GM19023 (cell line): ENCODE data around the gene VPS41.
"Not testable (repeated sequence)": the region's sequence is repeated elsewhere in the genome, so short reads cannot be mapped to it uniquely, and the experiment has no call there.

Experiments
- ATAC-seq: cut with Tn5 transposase; IDR thresholded peaks from one replicate; pipeline ENCODE4 v1.9.1; 2021; ENCODE audit warnings: mild to moderate bottlenecking, moderate library complexity; ENCODE audit not compliant: unreplicated experiment

The VPS41 gene

GRCh38 chr7:38855867-38856266 is 53.1 kb downstream of the VPS41 start:
- no peak for ATAC-seq

GRCh38 chr7:38855386-38855785 is 53.6 kb downstream of the VPS41 start:
- no peak for ATAC-seq

- not testable (repeated sequence) for ATAC-seq
Observed at GRCh38 chr7:38854947-38855346, 54.0 kb downstream of the VPS41 start.

DNA sequence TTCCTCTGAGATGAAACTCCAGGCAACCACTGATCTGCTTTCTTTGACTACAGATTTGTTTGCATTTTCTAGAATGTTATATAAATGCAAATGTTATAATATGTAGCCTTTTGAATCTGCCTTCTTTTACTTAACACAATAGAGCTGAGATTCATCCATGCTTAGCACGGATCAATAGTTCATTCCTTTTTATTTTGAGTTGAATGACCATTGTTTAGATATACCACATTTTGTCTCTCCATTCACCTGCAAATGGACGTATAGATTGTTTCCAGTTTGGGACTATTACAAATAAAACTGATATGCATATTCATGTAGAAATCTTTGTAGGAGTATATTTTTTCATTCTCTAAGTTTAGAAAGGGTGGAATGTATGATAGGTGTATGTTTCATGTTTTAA is 57.7 kb downstream of the VPS41 start:
- ATAC-seq, result no peak

- ATAC-seq, result no peak
Observed at GRCh38 chr7:38846280-38846679, 62.7 kb downstream of the VPS41 start.

DNA sequence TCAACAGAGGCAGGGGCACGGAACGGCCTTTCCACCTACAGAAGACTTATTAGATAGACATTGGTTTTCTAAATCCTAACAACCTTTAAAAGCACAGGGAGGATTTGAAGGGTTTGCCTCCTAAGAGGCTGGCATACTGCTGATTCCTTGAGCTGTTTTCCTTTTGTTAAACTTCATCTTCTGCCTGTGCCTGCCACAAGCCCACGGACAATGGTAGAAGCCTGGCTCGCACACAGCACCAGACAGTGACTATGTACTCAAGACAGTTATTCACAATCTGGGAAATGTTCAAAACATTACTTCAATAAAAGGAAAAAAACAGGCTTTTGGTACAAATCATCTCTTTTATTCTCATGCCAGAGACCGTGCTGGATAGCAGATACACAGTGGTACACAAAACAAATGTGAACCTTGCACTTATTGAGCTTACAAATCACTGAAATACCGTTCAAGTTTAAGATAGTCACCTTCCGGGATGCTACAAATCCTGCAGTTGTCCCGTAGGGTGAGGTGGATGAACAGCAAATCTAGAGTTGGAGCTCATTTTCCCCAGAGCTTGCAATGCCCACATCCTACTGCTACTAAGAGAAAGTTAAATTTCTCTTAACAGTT is 63.9 kb downstream of the VPS41 start:
- no peak for ATAC-seq

DNA sequence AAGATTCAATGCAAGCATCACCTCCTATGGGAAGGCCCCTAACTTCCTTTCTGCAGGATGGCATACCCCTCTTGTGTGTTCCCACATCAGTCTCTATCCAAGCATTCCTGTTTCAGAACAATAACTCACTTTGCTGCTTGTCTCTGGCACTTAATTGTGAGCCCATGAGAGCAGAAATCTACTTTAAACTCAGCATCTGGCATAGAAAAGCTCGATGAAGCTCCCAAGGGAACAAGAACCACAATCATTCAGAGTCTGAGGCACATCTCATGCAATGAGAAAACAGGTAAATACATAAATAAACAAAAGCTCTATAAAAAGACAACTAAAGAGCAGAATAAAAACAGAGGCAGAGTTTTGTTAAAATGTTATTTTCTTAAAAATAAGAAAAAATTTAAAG is 66.2 kb downstream of the VPS41 start:
- no peak for ATAC-seq

GRCh38 chr7:38840736-38841460 is 68.1 kb downstream of the VPS41 start:
- ATAC-seq, result no peak

- no peak for ATAC-seq
Observed at GRCh38 chr7:38839851-38840250, 69.1 kb downstream of the VPS41 start.

DNA sequence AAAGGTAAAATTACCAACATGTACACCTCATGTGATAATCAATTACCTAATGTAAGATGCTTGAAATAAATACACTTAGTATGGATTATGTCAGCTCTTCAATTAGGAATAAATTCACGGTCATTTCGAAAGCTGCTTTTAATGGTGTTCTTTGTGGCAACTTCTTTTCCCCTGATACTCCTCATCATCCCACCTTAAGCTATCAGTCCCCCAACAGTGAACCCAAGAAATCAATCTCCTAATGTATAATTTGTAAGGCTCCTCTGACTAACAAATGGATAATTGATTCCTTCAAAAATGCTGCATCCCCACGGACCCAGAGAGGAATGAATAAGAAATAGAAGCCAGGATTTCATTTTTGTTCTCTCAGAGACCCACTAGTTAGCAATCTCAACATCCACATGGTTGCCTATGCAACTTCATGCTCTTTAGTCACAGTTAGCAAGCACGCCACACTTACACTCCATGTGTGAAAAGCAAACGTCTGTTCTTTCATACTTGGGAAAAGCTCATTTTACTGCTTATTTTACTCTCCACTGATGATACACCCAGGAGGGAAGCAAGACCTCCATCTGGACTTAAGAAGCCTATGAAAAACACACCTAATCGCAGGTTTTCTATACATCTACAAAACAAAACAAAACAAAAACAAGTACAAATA is 70.1 kb downstream of the VPS41 start:
- no peak for ATAC-seq

DNA sequence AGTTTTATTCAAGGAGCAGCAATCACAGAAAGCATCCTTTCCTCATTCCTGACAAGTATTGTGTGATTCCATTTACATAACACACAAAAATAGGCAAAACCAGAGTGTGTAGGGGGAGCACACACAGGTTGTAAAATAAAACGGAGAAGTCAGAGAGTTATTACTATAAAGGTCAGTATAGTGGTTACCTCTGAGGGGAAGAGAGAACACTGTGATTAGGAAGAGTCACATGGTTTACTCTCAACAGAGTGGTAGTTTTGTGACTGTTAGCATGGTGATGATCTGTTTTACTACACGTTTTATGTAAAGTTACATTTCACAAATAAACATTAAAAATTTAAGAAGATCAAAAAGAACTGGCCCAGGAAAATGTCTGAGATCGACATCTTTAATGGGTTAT is 74.6 kb downstream of the VPS41 start:
- no peak for ATAC-seq

GRCh38 chr7:38833329-38833728 is 75.7 kb downstream of the VPS41 start:
- no peak for ATAC-seq

GRCh38 chr7:38831259-38831996 is 77.6 kb downstream of the VPS41 start:
- ATAC-seq, result no peak

DNA sequence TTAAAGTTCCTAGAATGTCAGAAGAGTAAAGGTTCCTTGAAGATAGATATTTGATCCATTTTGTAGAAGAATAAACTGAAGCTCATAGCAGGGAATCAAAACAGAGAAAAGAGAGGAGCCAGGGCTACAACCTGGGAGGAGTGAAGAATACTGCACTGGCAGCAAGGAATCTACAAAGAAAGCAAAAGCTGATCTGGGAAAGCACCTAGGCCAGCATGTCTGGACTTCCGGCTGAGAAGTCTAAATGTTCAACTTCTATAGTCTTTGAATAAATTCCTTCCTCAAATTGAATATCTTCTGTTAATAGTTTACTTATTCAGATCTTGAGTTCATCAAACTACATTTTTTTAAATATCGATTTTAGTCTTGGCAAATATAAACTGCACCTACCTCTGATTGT is 78.2 kb downstream of the VPS41 start:
- no peak for ATAC-seq

DNA sequence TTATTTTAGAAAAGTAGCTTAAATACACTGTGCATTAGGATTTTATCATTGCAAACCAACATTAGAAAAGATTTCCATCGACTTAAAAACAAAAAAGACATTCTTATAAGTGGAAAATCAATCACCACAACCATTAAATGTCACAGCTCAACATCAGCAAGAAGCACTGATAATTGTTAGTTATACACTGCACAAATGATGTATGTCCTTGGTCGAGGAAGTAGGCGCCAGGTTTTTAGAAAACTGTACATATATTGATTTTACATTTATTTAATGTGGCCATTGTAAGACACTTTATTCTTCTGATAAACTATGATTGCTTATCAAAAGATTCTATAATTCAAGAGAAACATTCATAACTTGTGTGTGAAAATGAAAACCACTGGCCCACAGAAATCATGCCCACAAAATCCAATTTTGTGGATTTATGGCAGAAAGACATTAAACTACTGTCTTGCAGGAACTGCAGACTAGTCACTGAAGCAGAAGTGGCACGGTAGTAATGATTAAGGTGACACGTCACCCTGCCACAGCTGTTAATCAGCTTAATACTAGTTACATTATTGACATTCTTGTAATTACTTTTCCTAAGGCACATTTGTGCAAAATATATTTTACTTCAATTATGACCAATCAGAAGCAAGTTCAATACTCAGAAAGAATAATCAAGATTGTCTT is 79.4 kb downstream of the VPS41 start:
- no peak for ATAC-seq

GRCh38 chr7:38828026-38828425 is 81.0 kb downstream of the VPS41 start:
- no peak for ATAC-seq

DNA sequence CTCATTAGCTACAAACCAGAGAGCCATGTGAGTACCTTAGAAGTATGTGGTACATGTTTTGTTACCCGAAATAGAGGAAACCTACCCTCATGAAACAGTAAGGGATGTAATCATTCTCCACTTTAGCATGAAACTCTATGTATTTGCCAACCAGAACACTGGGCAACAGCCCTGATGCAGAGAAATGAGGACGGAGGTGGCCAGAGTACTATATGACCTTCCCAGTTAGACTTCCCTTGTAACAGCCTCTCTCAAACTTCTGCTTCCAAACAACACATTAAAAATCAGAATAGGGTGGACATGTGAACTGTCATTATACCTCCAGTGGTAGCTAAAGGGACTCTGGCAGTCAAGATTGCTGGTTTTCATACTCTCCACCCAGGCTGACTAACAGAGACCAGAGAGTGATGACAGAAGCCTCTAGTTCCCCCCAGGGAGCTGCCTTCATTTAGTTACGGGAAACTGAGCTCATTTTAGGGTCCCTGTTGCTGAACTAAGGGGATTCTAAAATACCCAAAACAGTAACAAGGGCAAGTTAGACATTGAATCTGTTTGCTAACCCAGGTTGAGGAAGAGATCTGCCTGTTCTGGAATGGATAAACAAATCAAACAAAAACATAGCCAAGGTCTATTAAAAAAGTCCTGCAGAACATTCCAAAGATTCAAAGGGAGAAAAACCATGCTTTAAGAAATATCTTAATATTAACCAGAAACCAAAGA is 83.1 kb downstream of the VPS41 start:
- ATAC-seq, result no peak

- no peak for ATAC-seq
Observed at GRCh38 chr7:38824948-38825347, 84.0 kb downstream of the VPS41 start.

- ATAC-seq, result no peak
Observed at GRCh38 chr7:38822549-38822948, 86.4 kb downstream of the VPS41 start.

DNA sequence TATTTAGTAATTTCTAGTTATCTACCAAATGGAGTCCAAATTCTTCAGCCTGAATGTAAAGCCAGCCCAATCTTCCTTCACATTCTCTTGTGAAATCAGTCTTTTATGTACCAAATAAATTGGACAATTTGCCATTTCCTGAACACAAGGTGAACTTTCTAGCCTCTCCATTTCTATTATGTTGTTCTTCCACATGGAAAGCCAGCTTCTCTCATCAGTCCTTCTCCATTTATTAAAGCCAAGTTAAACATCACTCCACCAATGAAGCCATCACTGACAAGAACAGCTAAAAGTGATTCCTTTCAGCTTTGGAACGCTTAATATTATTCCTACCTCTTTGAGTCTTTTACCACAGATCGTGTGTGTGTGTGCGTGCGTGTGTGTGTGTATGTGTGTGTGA is 88.4 kb downstream of the VPS41 start:
- no peak for ATAC-seq
